PC-9 (cell line): ENCODE data around the gene AVL9. TPM values are rescaled to one million over a fixed set of nuclear protein-coding genes. Genes with fewer than 3 reads are reported as not detected.

Source experiments
- BruUV-seq: library from RNA; stranded (reverse); fragments of 400-500 nt; replicated peaks from 2 replicates; lab custom pipeline; 2021; lab: Mats Ljungman, UMichigan
- CTCF ChIA-PET: fragments of 300-600 bp; sonication (Branson Sonifier 250); formaldehyde crosslinking; loops from one replicate; lab custom pipeline; 2022; ENCODE audit warnings: antibody characterized with exemption; lab: Charles Lee
- POLR2A ChIA-PET: fragments of 300-600 bp; sonication (Branson Sonifier 250); formaldehyde crosslinking; loops from one replicate; lab custom pipeline; 2022; ENCODE audit warnings: antibody characterized with exemption; ENCODE audit not compliant: unreplicated experiment; lab: Charles Lee
- DNase-seq, 2 experiments: peaks; one replicate each; pipeline versions ENCODE4 v3.0.0 to v3.0.0-alpha.2; 2015 to 2022; ENCODE audit warnings: mixed read lengths in 1 of 2
- H2AFZ ChIP-seq: fragments of 200-600 bp; sonication (generic); 2 replicates; pipeline ENCODE4 v1.8.1; 2017; ENCODE audit warnings: antibody characterized with exemption
- H3F3A ChIP-seq: fragments of 200-600 bp; sonication (generic); 2 replicates; pipeline ENCODE4 v1.8.1; 2017; ENCODE audit warnings: antibody characterized with exemption, mild to moderate bottlenecking, low read depth; ENCODE audit not compliant: insufficient read depth
- H3K27ac ChIP-seq: fragments of 200-600 bp; sonication (generic); 2 replicates; pipeline ENCODE4 v1.6.1; 2016; ENCODE audit warnings: mixed run types
- H3K27me3 ChIP-seq: fragments of 200-600 bp; sonication (generic); 2 replicates; pipeline ENCODE4 v1.6.1; 2016; ENCODE audit warnings: low read depth, mixed run types; ENCODE audit not compliant: insufficient read depth
- H3K36me3 ChIP-seq: fragments of 200-600 bp; sonication (generic); 2 replicates; pipeline ENCODE4 v1.6.1; 2016; ENCODE audit warnings: low read depth, mixed run types
- H3K4me1 ChIP-seq: fragments of 200-600 bp; sonication (generic); replicated peaks from 2 replicates; pipeline ENCODE4 v1.6.1; 2016; ENCODE audit warnings: mixed run types; ENCODE audit not compliant: insufficient read depth
- H3K4me2 ChIP-seq: fragments of 200-600 bp; sonication (generic); 2 replicates; pipeline ENCODE4 v1.6.1; 2017; ENCODE audit warnings: mixed run types
- H3K4me3 ChIP-seq: fragments of 200-600 bp; sonication (generic); 2 replicates; pipeline ENCODE4 v1.6.1; 2016; ENCODE audit warnings: mixed run types
- H3K79me2 ChIP-seq: fragments of 200-600 bp; sonication (generic); 2 replicates; pipeline ENCODE4 v1.6.1; 2017; ENCODE audit warnings: low read depth, mixed run types
- H3K9me2 ChIP-seq: fragments of 200-600 bp; sonication (generic); 2 replicates; pipeline ENCODE4 v1.8.1; 2017; ENCODE audit warnings: mild to moderate bottlenecking; ENCODE audit not compliant: insufficient read depth
- H3K9me3 ChIP-seq: fragments of 200-600 bp; sonication (generic); 2 replicates; pipeline ENCODE4 v1.8.1; 2016; ENCODE audit warnings: low read depth; ENCODE audit not compliant: insufficient read depth
- H4K20me1 ChIP-seq: fragments of 200-600 bp; sonication (generic); 2 replicates; pipeline ENCODE4 v1.8.1; 2017; ENCODE audit not compliant: insufficient read depth
- EZH2 ChIP-seq: fragments of 200-600 bp; sonication (generic); IDR thresholded peaks from 2 replicates; pipeline ENCODE4 v1.8.0; 2017; ENCODE audit warnings: antibody characterized with exemption, low read depth
- intact Hi-C: fragments of 100-400 bp; cut with micrococcal nuclease; formaldehyde crosslinking; loops from one replicate; pipeline ENCODE4 v1.10.0; 2022; ENCODE audit not compliant: unreplicated experiment
- total RNA-seq: library from RNA; stranded (reverse); gene quantifications from 2 replicates; pipeline ENCODE4 v1.2.3, GENCODE V29; 2021
- TF ChIP-seq, protein P1 (sequence below): fragments of 200-600 bp; sonication (generic); conservative IDR thresholded peaks from 2 replicates; pipeline ENCODE4 v1.6.1; 2017; ENCODE audit warnings: mixed run types, antibody characterized with exemption, mild to moderate bottlenecking, moderate library complexity

Gene AVL9
- total RNA-seq, 1 experiment from 2014 or later = 57.1 TPM

DNA sequence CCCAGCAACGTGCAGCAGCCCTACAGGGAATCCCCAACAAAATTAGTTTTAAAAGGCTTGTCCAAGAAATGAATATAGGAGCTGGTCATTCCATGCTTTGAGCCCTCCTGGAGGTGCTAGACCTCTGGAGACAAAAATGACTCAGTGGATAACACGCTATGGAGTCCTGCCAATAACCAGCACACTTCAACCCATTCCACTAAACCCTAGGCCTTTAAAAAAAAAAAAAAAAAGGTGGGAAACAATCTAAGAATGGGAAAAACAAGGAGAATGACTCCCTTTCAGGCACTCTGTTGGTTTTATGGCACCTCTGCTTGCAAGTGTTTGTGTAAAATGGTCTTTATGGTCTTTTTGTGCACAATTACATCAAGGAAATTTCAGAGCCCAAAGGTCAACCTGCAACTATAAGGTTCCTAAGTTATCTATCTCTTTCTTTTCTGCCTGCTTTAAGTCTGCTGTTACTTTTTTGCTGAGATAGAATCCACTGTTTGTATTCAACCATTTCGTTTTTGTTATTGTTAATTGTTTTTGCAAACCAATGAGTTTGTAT, 21.3 kb downstream of the AVL9 start:
- Histone ChIP-seq H3K9me2 (no peaks in the 10 kb centered on the region), H3K9me3 (peaks cover 54% of the 10 kb centered on the region), H3K36me3 (peaks cover 75% of the 10 kb centered on the region), H3K79me2 (peaks cover 52% of the 10 kb centered on the region), H3K4me1 (no peaks in the 10 kb centered on the region), H2AFZ (no peak overlapping the region), H3F3A (peaks cover 11% of the 10 kb centered on the region), H3K27me3 (no peaks in the 10 kb centered on the region), H3K4me3 (no peak overlapping the region), H3K4me2 (no peak overlapping the region), H3K27ac (no peak overlapping the region), H4K20me1 (peaks cover 4% of the 10 kb centered on the region; the same call in 1 of the 2 replicates)
- CTCF ChIA-PET = interaction anchor here (0.6 kb wide), 1 partner anchor 625 kb away, joined by 3 read pairs; no protein-coding TSS in a partner anchor
- TF ChIP-seq, protein P1, sequence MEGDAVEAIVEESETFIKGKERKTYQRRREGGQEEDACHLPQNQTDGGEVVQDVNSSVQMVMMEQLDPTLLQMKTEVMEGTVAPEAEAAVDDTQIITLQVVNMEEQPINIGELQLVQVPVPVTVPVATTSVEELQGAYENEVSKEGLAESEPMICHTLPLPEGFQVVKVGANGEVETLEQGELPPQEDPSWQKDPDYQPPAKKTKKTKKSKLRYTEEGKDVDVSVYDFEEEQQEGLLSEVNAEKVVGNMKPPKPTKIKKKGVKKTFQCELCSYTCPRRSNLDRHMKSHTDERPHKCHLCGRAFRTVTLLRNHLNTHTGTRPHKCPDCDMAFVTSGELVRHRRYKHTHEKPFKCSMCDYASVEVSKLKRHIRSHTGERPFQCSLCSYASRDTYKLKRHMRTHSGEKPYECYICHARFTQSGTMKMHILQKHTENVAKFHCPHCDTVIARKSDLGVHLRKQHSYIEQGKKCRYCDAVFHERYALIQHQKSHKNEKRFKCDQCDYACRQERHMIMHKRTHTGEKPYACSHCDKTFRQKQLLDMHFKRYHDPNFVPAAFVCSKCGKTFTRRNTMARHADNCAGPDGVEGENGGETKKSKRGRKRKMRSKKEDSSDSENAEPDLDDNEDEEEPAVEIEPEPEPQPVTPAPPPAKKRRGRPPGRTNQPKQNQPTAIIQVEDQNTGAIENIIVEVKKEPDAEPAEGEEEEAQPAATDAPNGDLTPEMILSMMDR = no peak
- TF ChIP-seq EZH2 = no peak
- intact Hi-C loops = no loop called here
- BruUV-seq = no TSS peak
- no peak for DNase-seq
- POLR2A ChIA-PET = no interaction called here

DNA sequence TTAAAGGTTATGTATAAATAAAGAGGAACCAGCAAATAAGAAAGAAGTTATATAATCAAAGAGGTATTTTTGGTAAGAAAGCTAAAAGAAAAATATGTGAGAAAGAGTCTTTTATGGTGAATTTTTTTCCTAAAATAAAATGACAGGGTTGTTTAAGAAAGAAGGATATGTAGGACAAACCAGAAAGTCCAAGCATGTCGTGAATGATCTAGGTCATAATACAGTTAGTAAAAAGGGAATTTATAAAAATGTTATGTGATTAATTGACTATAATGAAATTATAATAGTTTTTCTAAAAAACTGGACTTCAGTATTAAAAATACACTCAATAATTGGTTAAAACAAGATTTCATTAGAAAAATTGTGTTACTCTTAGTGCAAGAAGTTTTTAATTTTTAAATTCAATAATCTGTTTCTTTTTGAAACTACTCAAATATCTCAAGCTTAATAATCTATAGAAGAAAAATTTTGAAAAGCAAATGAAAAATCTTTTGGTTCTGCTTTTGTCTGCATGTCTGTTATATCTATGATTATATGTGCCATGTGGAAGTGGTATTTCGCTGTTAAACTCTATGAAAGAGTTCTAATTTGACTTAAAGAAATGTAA, 23.3 kb downstream of the AVL9 start:
- ChIA-PET CTCF (no interaction called here), POLR2A (no interaction called here)
- H3K36me3 ChIP-seq = peaks cover 71% of the 10 kb centered on the region
- no peaks in the 10 kb centered on the region for H3K9me2 ChIP-seq
- intact Hi-C loops = no loop called here
- TF ChIP-seq, protein P1 = no peak
- no peak for TF ChIP-seq EZH2
- no TSS peak for BruUV-seq
- no peaks in the 10 kb centered on the region for H4K20me1 ChIP-seq
- H3K4me3 ChIP-seq = no peak overlapping the region
- H3K27ac ChIP-seq = no peak overlapping the region
- no peaks in the 10 kb centered on the region for H3K4me1 ChIP-seq
- no peaks in the 10 kb centered on the region for H3K27me3 ChIP-seq
- peak in 1 of 2 experiments; percentile 64 for DNase-seq
- no peak overlapping the region for H3K4me2 ChIP-seq
- H2AFZ ChIP-seq = no peak overlapping the region
- peaks cover 11% of the 10 kb centered on the region for H3F3A ChIP-seq
- peaks cover 54% of the 10 kb centered on the region for H3K9me3 ChIP-seq
- H3K79me2 ChIP-seq = peaks cover 60% of the 10 kb centered on the region

DNA sequence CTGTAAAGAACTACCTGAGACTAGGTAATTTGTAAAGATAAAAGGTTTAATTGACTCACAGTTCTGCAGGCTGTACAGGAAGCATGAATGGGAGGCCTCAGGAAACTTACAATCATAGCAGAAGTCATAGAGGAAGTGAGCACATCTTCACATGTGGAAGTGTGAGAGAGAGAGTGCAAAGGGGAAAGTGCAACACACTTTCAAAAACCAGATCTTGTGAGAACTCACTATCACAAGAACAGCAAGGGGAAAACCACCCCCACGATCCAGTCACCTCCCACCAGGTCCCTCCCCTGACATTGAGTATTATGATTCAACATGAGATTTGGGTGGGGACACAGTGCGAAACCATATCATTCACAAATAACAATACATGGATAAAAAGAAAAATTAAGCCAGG, 24.5 kb downstream of the AVL9 start:
- H2AFZ ChIP-seq = no peak overlapping the region
- CTCF ChIA-PET = no interaction called here
- intact Hi-C loops = no loop called here
- no peaks in the 10 kb centered on the region for H3K4me1 ChIP-seq
- H3K79me2 ChIP-seq = peaks cover 63% of the 10 kb centered on the region
- TF ChIP-seq, protein P1 = no peak
- TF ChIP-seq EZH2 = no peak
- H4K20me1 ChIP-seq = no peaks in the 10 kb centered on the region
- no TSS peak for BruUV-seq
- H3F3A ChIP-seq = peaks cover 11% of the 10 kb centered on the region
- H3K9me2 ChIP-seq = no peaks in the 10 kb centered on the region
- no peaks in the 10 kb centered on the region for H3K27me3 ChIP-seq
- H3K36me3 ChIP-seq = peaks cover 65% of the 10 kb centered on the region
- no peak for DNase-seq
- POLR2A ChIA-PET = no interaction called here
- no peak overlapping the region for H3K4me2 ChIP-seq
- H3K4me3 ChIP-seq = no peak overlapping the region
- no peak overlapping the region for H3K27ac ChIP-seq
- H3K9me3 ChIP-seq = peaks cover 54% of the 10 kb centered on the region
